Stimulated activated memory B cell treated with anti-CD40 and anti-IgM and Interleukin-4, amounts not matched to agents 10 μg/mL and 1 μg/mL and 100 μg/mL, for 72 hours (primary cell): ENCODE measurements around the gene ARHGAP25.
"Not testable (repeated sequence)": the region's sequence is repeated elsewhere in the genome, so short reads cannot be mapped to it uniquely, and the experiment has no call there.

Source experiments
- ATAC-seq: fragments of 150-1000 bp; cut with Tn5 transposase; 2 replicates; pipeline ENCODE4 v1.10.0; 2021
- H3K27ac Mint-ChIP-seq: one replicate; pipeline ENCODE4 v1.8.0; 2022; ENCODE audit warnings: mild to moderate bottlenecking, mixed read lengths
- H3K27me3 Mint-ChIP-seq: one replicate; pipeline ENCODE4 v1.8.0; 2022; ENCODE audit warnings: mixed read lengths
- H3K36me3 Mint-ChIP-seq: one replicate; pipeline ENCODE4 v1.8.0; 2022; ENCODE audit warnings: mixed read lengths
- H3K4me1 Mint-ChIP-seq: one replicate; pipeline ENCODE4 v1.8.0; 2022; ENCODE audit warnings: mixed read lengths
- H3K4me3 Mint-ChIP-seq: one replicate; pipeline ENCODE4 v1.8.0; 2022; ENCODE audit warnings: mild to moderate bottlenecking, moderate library complexity, mixed read lengths
- H3K9me3 Mint-ChIP-seq: one replicate; pipeline ENCODE4 v1.8.0; 2022; ENCODE audit warnings: mixed read lengths

The ARHGAP25 gene

GRCh38 chr2:68779595-68779994 is 45.0 kb downstream of the ARHGAP25 start:
- peaks cover 54% of the 10 kb centered on the region for H3K4me1 Mint-ChIP-seq
- no peaks in the 10 kb centered on the region for H3K9me3 Mint-ChIP-seq
- no peak for ATAC-seq
- H3K4me3 Mint-ChIP-seq: peak overlapping the region; percentile 82
- no peak overlapping the region for H3K27ac Mint-ChIP-seq
- peaks cover 71% of the 10 kb centered on the region for H3K36me3 Mint-ChIP-seq
- H3K27me3 Mint-ChIP-seq: no peaks in the 10 kb centered on the region

- H3K4me1 Mint-ChIP-seq: peaks cover 35% of the 10 kb centered on the region
- peak; percentile 56 for ATAC-seq
- no peaks in the 10 kb centered on the region for H3K27me3 Mint-ChIP-seq
- H3K4me3 Mint-ChIP-seq: no peak overlapping the region
- H3K27ac Mint-ChIP-seq: no peak overlapping the region
- H3K36me3 Mint-ChIP-seq: peaks cover 43% of the 10 kb centered on the region
- no peaks in the 10 kb centered on the region for H3K9me3 Mint-ChIP-seq
These were observed 49.6 kb downstream of the ARHGAP25 start for GRCh38 chr2:68784188-68784587.

GRCh38 chr2:68784915-68785314 is 50.3 kb downstream of the ARHGAP25 start:
- no peaks in the 10 kb centered on the region for H3K9me3 Mint-ChIP-seq
- H3K36me3 Mint-ChIP-seq: peaks cover 39% of the 10 kb centered on the region
- H3K27ac Mint-ChIP-seq: no peak overlapping the region
- H3K4me3 Mint-ChIP-seq: no peak overlapping the region
- ATAC-seq: no peak
- peaks cover 34% of the 10 kb centered on the region for H3K4me1 Mint-ChIP-seq
- no peaks in the 10 kb centered on the region for H3K27me3 Mint-ChIP-seq

GRCh38 chr2:68787356-68787755 is 52.7 kb downstream of the ARHGAP25 start:
- Mint-ChIP-seq H3K36me3 (peaks cover 39% of the 10 kb centered on the region), H3K4me1 (peaks cover 35% of the 10 kb centered on the region), H3K4me3 (peak overlapping the region; percentile 63), H3K27ac (no peak overlapping the region), H3K9me3 (no peaks in the 10 kb centered on the region), H3K27me3 (no peaks in the 10 kb centered on the region)
- no peak for ATAC-seq

GRCh38 chr2:68789603-68790002 is 55.0 kb downstream of the ARHGAP25 start:
- peaks cover 55% of the 10 kb centered on the region for H3K36me3 Mint-ChIP-seq
- ATAC-seq: peak; percentile 99
- H3K27me3 Mint-ChIP-seq: no peaks in the 10 kb centered on the region
- H3K9me3 Mint-ChIP-seq: no peaks in the 10 kb centered on the region
- no peak overlapping the region for H3K27ac Mint-ChIP-seq
- peak overlapping the region; percentile 14 for H3K4me3 Mint-ChIP-seq
- peaks cover 57% of the 10 kb centered on the region for H3K4me1 Mint-ChIP-seq

- no peaks in the 10 kb centered on the region for H3K9me3 Mint-ChIP-seq
- H3K4me1 Mint-ChIP-seq: peaks cover 67% of the 10 kb centered on the region
- no peak overlapping the region for H3K27ac Mint-ChIP-seq
- peaks cover 65% of the 10 kb centered on the region for H3K36me3 Mint-ChIP-seq
- ATAC-seq: no peak
- H3K4me3 Mint-ChIP-seq: peak overlapping the region; percentile 72
- H3K27me3 Mint-ChIP-seq: no peaks in the 10 kb centered on the region
These were observed 56.0 kb downstream of the ARHGAP25 start for GRCh38 chr2:68790600-68790999.

GRCh38 chr2:68791914-68792313 is 57.3 kb downstream of the ARHGAP25 start:
- Mint-ChIP-seq H3K27ac (no peak overlapping the region), H3K36me3 (peaks cover 78% of the 10 kb centered on the region), H3K9me3 (peaks cover 4% of the 10 kb centered on the region), H3K4me1 (peaks cover 81% of the 10 kb centered on the region), H3K27me3 (no peaks in the 10 kb centered on the region), H3K4me3 (peak overlapping the region; percentile 48)
- no peak for ATAC-seq

GRCh38 chr2:68792751-68793150 is 58.1 kb downstream of the ARHGAP25 start:
- Mint-ChIP-seq H3K36me3 (peaks cover 84% of the 10 kb centered on the region), H3K4me1 (peaks cover 87% of the 10 kb centered on the region), H3K27ac (no peak overlapping the region), H3K4me3 (peak overlapping the region; percentile 61), H3K9me3 (peaks cover 4% of the 10 kb centered on the region), H3K27me3 (no peaks in the 10 kb centered on the region)
- ATAC-seq: no peak

GRCh38 chr2:68796295-68796905 is 61.8 kb downstream of the ARHGAP25 start:
- H3K36me3 Mint-ChIP-seq: peaks cover 90% of the 10 kb centered on the region
- no peaks in the 10 kb centered on the region for H3K27me3 Mint-ChIP-seq
- H3K9me3 Mint-ChIP-seq: peaks cover 4% of the 10 kb centered on the region
- H3K4me1 Mint-ChIP-seq: peaks cover 92% of the 10 kb centered on the region
- no peak overlapping the region for H3K27ac Mint-ChIP-seq
- H3K4me3 Mint-ChIP-seq: peak overlapping the region; percentile 54
- ATAC-seq: peak; percentile 84

- peaks cover 73% of the 10 kb centered on the region for H3K36me3 Mint-ChIP-seq
- no peaks in the 10 kb centered on the region for H3K27me3 Mint-ChIP-seq
- no peak overlapping the region for H3K27ac Mint-ChIP-seq
- H3K9me3 Mint-ChIP-seq: peaks cover 4% of the 10 kb centered on the region
- ATAC-seq: no peak
- peaks cover 73% of the 10 kb centered on the region for H3K4me1 Mint-ChIP-seq
- H3K4me3 Mint-ChIP-seq: no peak overlapping the region
These were observed 64.0 kb downstream of the ARHGAP25 start for GRCh38 chr2:68798569-68798968.

GRCh38 chr2:68799140-68800026 is 64.8 kb downstream of the ARHGAP25 start:
- Mint-ChIP-seq H3K36me3 (peaks cover 65% of the 10 kb centered on the region), H3K4me1 (peaks cover 65% of the 10 kb centered on the region), H3K4me3 (no peak overlapping the region), H3K27me3 (no peaks in the 10 kb centered on the region), H3K27ac (no peak overlapping the region), H3K9me3 (peaks cover 4% of the 10 kb centered on the region)
- ATAC-seq: no peak

- no peak overlapping the region for H3K27ac Mint-ChIP-seq
These were observed 65.4 kb downstream of the ARHGAP25 start for GRCh38 chr2:68800027-68800401.

GRCh38 chr2:68800517-68800916 is 65.9 kb downstream of the ARHGAP25 start:
- Mint-ChIP-seq H3K36me3 (peaks cover 64% of the 10 kb centered on the region), H3K27me3 (no peaks in the 10 kb centered on the region), H3K4me3 (no peak overlapping the region), H3K9me3 (peaks cover 4% of the 10 kb centered on the region), H3K4me1 (peaks cover 62% of the 10 kb centered on the region), H3K27ac (no peak overlapping the region)
- no peak for ATAC-seq

More at GRCh38 chr2:68800027-68800401, 65.4 kb downstream of the ARHGAP25 start:
- Mint-ChIP-seq H3K4me3 (no peak overlapping the region), H3K27me3 (no peaks in the 10 kb centered on the region), H3K9me3 (peaks cover 4% of the 10 kb centered on the region), H3K4me1 (peaks cover 62% of the 10 kb centered on the region), H3K36me3 (peaks cover 64% of the 10 kb centered on the region)
- ATAC-seq: no peak

GRCh38 chr2:68802161-68802560 is 67.5 kb downstream of the ARHGAP25 start:
- not testable (repeated sequence) for H3K9me3 Mint-ChIP-seq, H3K27me3 Mint-ChIP-seq, H3K27ac Mint-ChIP-seq, ATAC-seq, H3K4me3 Mint-ChIP-seq
- peaks cover 52% of the 10 kb centered on the region for H3K4me1 Mint-ChIP-seq
- peaks cover 61% of the 10 kb centered on the region for H3K36me3 Mint-ChIP-seq

GRCh38 chr2:68805025-68805424 is 70.4 kb downstream of the ARHGAP25 start:
- Mint-ChIP-seq H3K4me1 (peaks cover 53% of the 10 kb centered on the region), H3K27me3 (no peaks in the 10 kb centered on the region), H3K27ac (peak overlapping the region; percentile 20), H3K36me3 (peaks cover 53% of the 10 kb centered on the region), H3K9me3 (no peaks in the 10 kb centered on the region), H3K4me3 (no peak overlapping the region)
- no peak for ATAC-seq
